GM18499 (cell line): Measurements from ENCODE around the gene ARHGAP40.

Experiments used
- ATAC-seq: cut with Tn5 transposase; IDR thresholded peaks from one replicate; pipeline ENCODE4 v1.9.1; 2021; ENCODE audit warnings: moderate number of reproducible peaks; ENCODE audit not compliant: insufficient read depth, unreplicated experiment

Gene ARHGAP40

DNA sequence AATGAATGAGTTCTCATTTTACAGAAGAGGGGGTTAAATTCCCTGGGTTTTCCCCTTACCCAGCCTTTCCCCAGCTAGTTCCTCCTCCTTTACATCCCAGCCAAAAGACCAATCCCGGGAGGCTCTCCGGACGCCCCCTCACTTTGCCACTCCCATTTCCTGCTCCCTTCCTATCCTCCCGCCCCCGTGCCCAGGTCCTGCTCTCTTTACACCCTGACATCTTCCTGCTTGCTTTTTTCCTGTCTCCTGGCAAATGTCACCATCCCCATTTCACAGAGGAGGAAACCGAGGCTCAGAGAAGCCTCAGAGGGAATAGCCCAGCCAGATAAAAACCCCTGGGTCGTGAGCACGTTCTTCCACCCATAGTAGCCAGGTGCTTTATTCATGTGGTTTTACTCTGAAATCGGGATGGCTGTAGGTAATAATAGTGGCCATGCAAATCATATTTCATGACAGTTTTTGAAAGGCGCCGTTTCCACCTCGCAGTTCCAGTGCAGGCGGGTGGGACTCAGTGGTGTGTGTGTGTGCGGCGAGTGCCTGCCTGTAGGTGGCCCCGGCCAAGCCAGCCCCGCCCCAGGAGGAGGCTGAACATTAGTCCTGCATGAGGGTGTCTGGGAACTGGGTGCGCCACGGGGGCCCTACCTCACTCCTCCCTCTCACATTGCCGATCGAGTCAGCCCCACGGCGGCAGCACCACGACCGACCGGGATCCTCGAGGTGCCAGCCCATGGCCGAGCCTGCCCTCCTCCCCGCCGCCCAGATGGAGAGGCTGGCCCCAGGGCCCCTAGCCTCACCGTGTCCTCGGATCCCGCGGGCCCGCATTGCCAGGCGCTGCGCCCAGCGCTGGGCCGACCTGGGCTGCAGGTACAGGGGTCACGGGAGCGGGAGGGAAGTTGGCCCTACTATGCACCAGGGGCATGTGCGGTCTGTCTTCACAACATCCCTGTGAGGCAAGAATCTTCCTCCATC is at the start of gene ARHGAP40:
ARHGAP40 (plus strand) TSS at position 594 of the 969 bp plus-strand sequence.
- ATAC-seq = no peak

DNA sequence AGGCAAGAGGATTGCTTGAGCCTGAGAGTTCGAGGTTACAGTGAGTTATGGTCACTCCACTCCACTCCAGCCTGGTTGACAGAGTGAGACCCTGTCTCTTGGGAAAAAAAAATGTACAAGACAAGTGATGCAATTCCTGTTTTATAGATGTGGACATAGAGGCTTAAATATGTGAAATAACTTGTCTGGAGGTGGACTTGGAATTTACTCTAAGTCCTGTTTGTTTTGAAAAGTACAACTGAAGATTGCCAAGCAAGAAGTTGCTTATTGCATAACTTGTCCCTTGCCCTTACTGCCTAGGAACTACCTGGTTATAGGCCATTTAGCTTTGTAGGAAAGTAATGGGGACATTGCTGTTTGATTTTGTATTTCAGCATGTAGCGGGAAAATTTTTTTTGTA is 46.6 kb upstream of the ARHGAP40 start:
- no peak for ATAC-seq

DNA sequence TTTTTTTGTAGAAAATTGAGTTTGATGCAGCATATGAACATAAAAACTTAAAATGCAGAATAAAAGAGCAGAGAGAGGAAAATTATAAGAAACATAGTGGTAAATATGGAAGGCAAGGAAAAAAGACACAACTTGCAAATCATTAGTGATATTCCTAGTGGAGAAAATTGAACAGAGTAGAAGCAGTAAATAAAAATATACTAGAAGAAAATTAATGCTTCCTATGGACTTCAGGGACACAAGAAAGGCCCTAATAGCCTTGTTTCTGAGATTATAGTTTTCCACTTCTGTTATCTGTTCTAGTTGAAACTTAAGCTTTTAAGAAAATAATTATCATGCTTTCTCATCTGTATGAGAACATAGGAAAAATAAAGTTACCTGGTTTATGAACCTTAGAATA is 46.2 kb upstream of the ARHGAP40 start:
- ATAC-seq = no peak

DNA sequence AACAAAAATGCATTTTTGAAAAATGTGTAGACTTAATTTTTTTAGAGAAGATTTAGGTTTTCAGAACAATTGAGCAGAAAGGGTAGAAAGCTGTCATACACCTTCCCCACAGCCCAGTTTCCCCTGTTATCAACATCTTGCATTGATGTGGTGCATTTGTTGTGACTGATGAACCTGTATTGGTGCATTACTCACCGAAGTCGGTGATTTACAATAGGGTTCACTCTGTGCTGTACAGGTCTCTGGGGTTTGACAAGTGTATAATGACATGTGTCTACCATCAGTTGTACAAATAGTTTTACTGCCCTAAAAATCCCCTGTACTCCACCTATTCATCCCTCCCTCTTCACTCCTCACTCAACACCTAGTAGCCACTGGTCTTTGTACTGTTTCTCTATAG is 44.4 kb upstream of the ARHGAP40 start:
- no peak for ATAC-seq

DNA sequence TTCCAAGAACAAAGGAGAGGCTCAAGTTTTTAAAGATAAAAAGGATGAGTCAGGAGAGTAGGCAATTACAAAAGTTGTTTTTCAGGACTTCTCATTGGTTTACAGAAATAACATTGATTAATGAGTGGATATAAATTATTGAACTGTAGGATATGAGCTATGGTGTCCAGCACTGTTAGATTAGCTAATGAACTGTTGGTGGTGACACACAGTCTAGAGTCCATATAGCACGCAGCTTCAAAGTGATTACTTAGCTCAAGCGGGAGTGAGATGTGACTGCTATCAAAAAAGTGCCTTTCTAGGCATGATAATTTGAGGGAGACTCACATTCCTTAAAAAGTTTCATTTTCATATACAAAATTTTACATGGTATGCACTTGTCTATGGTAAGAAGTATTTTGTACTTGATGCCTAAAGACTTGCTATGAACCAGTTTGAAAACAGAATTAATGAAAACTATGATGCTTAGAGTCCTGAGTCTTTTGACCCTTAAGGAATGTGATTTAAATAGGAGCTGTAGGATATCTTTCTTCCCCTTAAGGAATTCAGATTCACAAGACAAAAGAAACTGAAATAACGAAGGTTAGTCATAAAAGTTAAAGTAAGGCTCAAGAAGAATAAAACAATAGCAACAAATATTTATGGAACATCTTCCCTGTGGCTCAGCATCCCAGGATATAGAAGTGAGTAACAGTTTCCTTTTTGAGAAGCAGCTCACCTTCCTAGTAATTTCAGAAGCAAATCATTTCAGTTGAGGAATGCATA is 42.8 kb upstream of the ARHGAP40 start:
- no peak for ATAC-seq

DNA sequence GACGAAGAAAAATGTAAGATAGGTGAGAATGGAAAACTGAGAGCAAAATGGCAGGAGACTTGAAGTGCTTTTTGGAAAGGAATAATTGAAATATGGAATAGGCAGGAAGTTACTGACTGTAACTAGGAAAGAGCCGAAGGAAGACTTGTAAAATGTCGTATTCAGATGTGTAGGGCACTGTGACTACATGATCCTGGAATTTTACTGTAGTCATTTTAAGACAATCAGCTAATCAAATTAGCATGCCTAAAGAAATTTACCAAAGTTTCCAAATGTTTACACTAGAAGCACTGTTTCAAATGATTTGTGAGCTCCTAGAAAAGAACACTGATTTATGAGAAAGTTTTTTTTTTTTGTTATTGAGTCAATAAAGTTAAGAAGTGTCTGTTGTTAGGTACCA is 41.8 kb upstream of the ARHGAP40 start:
- no peak for ATAC-seq

DNA sequence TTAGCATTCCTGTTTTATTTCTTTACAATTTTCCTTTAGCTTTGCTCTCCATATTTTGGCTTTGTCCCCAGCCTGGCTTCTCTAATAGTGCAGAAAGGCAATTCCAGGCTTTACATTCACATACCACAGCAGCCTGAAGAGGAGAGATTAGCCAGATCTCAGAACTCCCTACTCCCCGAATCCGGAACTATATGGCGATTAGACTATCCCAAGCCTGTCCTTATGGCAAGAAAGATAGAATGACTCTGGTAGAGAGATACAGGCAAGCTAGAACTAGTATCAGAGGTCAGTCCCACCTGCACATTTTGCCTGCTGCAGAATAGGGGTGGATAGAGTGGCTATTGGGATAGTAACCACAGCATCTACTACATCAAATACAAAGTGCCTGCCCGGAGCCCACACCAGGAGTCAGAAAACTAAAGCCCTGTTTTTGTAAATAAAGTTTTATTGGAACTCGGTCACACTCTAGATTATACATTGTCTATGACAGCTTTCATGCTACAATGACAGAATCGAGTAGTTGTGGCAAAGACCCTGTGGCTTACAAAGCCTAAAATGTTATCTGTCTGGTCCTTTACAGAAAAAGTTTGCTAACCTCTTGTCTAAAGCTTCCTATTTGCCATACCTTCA is 37.7 kb upstream of the ARHGAP40 start:
- ATAC-seq = no peak

DNA sequence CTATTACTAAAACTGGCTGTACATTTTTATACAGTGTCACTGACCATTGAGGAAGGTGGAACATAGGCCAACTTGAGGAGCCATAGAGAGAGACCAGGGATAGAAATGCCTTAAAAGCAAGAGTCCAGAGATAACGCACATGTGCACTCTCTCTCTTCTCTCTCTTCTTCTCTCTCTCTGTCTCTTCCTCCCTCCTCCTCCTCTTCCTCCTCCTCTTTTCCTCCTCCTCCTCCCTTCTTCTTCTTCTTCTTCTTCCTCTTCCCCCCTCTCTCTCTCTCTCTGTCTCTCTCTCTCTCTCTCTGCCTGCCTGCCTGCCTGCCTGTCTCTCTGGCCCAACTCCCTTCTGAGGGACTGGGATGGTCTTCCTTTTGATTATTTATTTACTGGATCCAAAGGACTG is 36.9 kb upstream of the ARHGAP40 start:
- no peak for ATAC-seq

DNA sequence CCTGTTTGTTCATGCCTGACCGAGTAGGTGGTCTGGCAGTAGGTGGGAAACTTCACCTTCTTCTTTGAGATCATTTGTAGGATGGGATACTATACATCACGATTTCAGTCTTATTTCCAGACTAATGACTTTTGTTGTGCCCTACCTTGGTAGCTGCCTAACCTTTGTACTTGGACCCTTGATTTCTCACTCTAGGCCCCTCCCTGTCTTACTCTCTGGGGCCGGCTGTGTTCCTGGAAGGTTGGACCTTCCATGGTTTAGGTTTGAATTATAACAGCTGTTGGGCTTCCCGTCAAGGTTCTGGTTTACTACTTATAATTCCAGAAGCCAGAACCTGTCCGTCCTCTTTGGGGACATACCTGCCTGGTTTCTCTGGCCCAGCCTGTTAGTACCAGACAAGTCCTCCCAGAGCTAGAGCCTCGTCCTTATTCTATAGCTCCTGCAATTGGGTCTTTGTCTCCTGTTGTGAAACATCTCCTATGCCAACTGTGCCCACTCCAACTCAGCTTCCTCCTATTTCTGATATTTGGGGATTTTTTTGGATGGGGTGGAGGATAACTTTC is 35.5 kb upstream of the ARHGAP40 start:
- ATAC-seq = no peak

DNA sequence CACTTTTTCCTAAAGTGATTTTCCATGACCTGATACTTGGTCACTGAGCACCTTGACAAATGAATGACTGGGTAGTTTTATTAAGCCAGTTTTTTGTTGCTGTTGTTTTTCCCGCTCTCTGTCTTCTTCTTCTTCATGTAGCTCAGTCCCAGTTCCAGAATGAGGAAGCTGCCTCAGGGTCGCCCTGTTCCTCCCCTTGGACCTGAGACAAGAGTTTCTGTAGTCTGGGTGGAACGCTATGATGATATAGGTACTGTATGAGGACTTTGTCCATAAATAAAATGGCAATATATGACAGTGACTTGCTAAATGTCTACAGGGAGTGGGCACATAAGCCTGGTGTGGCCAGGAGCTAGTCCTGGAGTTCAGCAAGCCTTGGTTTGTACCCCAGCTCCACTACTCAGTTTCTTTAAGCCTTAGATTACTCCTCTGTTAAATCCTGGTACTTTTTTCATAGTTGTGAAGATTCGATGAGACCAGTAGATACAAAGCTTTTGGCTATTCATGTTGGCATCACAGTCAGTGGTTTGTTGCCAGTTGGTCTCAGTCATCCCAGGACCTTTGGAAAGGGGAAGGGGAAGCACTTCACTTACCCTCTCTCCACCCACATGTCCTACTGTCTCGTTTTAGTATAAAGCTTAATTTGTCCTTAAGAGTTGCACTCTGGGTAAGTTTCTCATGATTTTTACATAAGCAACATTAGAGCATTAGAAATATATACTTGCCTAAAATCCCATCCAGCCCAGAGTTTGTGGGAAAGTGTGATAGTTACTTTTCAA is 31.7 kb upstream of the ARHGAP40 start:
- ATAC-seq = no peak

DNA sequence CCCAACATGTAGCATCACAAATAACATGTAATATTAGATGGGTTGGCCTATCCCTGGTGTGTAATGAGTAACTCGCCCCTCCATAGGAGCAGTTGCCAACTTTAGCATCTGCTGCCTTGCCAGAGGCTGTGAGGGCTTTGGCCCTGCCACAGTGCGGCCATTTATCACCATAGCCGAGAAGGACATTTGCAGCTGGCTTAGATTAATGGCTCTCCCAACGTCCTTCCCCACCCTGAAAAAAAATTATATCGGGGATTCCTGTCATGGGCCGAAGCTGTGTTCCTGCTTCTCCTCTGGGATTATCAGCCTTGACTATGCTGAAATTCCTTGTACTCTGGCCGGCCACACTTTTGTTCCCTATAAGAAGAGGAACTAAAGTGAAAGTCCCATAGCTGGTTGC is 28.2 kb upstream of the ARHGAP40 start:
- no peak for ATAC-seq

DNA sequence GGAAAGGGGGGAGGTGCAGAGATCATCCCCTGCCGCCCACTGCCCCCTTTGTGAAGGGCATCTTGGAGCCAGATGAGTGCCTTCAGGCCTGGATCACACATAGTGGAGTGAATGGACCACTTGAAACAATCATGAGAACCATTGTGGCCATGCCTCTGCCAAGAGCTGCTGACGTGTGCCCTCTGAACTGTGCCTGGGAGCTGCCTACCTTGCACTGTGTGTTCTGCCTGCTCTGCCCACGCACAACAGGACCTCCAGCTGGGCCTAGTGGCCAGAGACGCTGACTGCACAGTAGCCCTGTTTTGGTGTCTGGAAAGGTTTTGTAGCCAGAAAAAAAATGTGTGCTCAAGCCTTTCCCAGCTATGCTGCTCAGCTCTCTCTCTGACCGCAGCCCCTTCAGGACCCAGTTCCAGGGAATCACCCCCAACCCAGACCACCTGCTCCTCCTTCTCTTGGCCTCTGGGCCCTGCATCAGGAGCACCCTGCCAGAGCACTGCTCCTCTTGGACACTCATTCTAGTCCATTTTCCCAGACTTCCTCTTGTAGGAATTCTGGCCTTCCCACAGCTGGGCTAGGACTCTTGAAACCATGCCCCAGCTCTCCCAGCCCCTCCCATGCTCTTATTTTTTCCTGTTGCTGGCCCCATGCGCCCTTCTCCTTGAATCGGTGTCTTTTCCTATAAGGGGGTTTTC is 22.2 kb upstream of the ARHGAP40 start:
- ATAC-seq = no peak

DNA sequence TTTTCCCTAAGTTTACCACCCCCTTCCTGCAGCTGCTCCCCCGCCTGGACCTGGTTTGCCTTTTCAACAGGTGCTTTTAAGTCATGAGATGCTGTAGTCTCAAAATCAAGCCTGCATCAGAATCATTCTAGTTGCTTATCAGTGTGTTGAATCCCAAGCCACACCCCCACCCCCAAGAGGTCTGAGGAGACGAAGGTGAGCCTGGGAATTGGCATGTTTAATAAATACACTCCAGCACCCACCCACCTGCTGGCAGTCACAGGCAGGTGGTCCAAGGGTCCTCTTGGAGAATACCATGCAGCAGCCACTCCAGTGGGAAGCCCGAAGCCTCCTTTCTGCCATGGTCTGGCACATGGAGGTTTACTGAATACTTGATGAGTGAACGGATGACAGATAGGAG is 21.7 kb upstream of the ARHGAP40 start:
- no peak for ATAC-seq

DNA sequence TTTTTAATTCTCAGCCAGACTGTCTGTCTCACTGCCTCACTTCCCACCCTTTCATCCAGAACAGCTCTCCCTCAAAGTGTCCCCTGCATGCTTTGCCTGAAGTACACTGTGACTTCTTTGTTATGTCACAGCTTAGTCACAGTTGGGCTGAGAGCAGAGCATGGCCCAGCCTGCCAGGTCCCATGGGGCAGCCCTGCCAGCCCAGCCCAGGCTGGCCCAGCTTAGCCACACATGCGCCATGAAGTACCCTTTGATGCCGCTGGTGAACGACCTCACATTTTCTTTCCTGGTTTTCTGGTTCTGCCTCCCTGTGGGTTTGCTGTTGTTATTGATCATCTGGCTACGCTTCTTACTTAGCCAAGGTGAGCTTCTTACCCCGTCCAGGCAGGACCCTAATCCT is 20.6 kb upstream of the ARHGAP40 start, which contains the start of gene ADIG:
ADIG (plus strand) TSS at position 185 of the 400 bp plus-strand sequence; CDS start at position 239, 54 bp downstream.
- ATAC-seq = no peak

DNA sequence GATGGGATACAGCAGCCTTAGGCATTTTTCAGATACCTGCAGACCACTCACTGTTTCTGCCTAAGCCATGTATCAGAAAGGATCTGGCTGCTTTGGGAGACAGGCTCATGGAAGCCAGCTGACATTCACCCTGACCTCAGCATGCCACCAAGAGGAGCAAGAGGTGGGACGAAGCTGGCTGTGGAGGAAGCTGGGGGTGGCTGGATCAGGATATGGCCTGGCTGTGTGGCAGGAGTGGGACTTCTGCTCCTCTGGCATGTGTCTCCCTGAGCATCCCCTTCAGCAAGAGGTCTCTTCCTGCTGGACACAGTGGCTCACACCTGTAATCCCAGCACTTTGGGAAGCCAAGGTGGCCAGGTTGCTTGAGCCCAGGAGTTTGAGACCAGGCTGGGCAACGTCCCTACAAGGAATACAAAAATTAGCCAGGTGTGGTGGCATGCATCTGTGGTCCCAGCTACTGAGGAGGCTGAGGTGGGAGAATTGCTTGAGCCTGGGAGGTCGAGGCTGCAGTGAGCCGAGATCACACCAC is 19.7 kb upstream of the ARHGAP40 start:
- ATAC-seq = no peak

DNA sequence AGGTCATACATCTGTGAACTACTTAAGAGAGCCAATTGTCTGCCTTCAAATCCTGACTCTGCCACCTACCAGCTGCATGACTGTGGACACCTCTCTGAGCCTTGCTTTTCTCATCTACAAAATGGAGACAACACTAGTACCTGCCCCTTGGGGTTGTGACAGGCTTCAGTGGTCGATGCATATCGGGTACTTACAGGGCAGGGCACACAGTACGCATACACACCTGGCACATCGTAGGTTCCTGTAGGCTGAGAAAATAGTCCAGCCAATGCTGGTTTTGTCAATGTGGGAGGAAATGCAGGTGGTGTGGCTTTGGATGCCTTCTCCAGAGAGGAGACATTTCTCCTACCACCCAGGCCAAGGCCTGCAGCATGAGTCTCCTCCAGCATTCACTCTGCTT is 18.3 kb upstream of the ARHGAP40 start:
- ATAC-seq = no peak

DNA sequence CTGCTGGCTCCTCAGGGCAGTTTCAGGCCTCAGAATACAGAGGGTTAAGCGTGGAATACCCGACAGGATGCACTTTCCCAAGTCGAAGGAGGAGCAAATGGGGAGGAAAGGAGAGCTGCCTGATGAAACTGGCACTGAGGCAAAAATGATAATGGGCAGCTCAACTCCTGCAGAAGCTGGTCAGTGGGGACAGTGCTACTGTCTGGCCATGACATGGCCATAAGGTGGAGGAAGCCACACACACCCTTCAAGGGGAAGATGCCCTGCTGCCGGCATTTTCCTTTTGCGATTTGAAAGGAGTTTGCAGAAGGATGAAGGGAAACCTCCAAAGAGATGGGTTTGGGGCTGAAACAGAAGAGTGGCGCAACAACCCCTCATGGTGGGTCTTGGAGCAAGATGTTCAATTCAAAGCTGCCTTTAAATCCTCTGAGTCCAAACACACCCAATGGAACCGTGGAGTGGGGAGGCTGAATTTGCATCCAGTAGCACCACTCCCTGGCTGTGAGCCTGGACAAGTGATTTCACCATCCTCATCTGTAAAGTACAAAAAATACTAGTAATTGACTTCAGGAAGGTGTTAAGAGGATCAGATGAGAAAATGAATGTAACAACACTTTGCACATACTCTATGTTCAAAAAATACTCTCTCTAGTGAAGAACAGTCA is 17.4 kb upstream of the ARHGAP40 start:
- ATAC-seq = no peak

DNA sequence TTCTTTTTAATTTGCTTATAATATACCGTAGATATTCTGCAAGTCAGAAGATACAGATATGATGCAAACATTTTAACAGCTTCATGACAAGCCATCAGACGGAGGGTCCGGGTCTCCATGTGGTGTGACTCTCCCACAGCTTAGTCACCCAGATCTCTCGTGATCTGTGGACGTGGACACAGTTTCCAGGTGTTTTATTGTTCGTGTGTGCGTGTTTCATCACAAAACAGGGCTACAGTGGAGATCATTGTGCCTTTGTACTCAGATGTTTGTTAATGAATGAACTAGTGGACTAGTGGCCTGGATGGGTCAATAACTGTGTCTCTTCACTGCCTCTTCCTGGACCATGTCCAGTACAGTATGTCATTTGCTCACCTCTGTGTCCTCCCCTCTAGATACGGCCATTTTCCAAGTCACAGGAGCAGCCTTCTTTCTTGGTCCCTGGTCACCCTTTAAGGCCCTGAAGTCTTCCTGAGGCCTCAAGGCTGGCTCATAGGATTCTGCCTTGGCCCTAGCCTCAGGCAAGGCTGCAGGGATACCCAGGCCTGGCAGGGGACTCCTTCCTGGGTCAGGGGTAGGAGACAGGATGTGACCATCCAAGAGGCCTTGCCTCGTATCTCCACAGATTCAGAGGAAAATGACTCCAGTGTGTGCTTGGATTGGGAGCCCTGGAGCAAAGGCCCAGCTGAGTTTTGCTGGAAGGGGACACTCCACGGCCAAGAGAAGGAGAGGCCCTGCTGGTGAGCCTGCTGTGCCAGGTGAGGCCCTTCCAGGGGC is 16.0 kb upstream of the ARHGAP40 start:
- no peak for ATAC-seq
